GM12878 (cell line): ENCODE measurements around the gene MAFF. TPM values are rescaled to one million over a fixed set of nuclear protein-coding genes. Genes with fewer than 3 reads are reported as not detected.

ENCODE experiments used
- BACH1 ChIP-seq: fragments of 450-650 bp; IDR thresholded peaks from 2 replicates; pipeline ENCODE4 v1.6.1; 2017; ENCODE audit warnings: mild to moderate bottlenecking, borderline replicate concordance
- CBX5 ChIP-seq: sonication (generic); IDR thresholded peaks from 2 replicates; pipeline ENCODE4 v1.6.1; 2016; ENCODE audit warnings: low read depth, moderate library complexity, mild to moderate bottlenecking, inconsistent platforms
- CHD1 ChIP-seq: IDR thresholded peaks from 2 replicates; pipeline ENCODE4 v1.6.1; 2012; ENCODE audit warnings: low read depth, low read length, improper control_type of control experiment
- CREB1 ChIP-seq: IDR thresholded peaks from 2 replicates; pipeline ENCODE4 v1.6.1; 2012; ENCODE audit warnings: low read depth, mild to moderate bottlenecking, inconsistent platforms
- E2F8 ChIP-seq: fragments of 450-650 bp; IDR thresholded peaks from 2 replicates; pipeline ENCODE4 v1.6.1; 2018; ENCODE audit warnings: mild to moderate bottlenecking, low read depth, moderate library complexity; ENCODE audit not compliant: partially characterized antibody
- FOS ChIP-seq: IDR thresholded peaks from 3 replicates; pipeline ENCODE4 v1.6.1; 2011; ENCODE audit warnings: borderline replicate concordance; ENCODE audit not compliant: insufficient read length; ENCODE audit errors: extremely low read depth
- FOXM1 ChIP-seq: IDR thresholded peaks from 2 replicates; pipeline ENCODE4 v1.6.1; 2012; ENCODE audit warnings: low read depth, mild to moderate bottlenecking, inconsistent platforms, low read length, moderate library complexity
- GATAD2B ChIP-seq: fragments of 450-650 bp; conservative IDR thresholded peaks from 2 replicates; pipeline ENCODE4 v1.6.1; 2017; ENCODE audit warnings: low read depth, mild to moderate bottlenecking, moderate library complexity
- KAT2A ChIP-seq: conservative IDR thresholded peaks from 2 replicates; pipeline ENCODE4 v1.6.1; 2011; ENCODE audit warnings: low read depth, low read length; ENCODE audit not compliant: control insufficient read depth
- MEF2A ChIP-seq: IDR thresholded peaks from 2 replicates; pipeline ENCODE4 v1.6.1; 2011; ENCODE audit warnings: low read depth, mild to moderate bottlenecking, low read length, moderate library complexity; ENCODE audit not compliant: insufficient read depth
- PML ChIP-seq: IDR thresholded peaks from 2 replicates; pipeline ENCODE4 v1.6.1; 2012; ENCODE audit warnings: low read length, inconsistent platforms
- POU2F2 ChIP-seq: IDR thresholded peaks from 3 replicates; pipeline ENCODE4 v1.6.1; 2011; ENCODE audit warnings: low read depth, mild to moderate bottlenecking, low read length, borderline replicate concordance
- PRDM15 ChIP-seq: fragments of 450-650 bp; formaldehyde crosslinking; IDR thresholded peaks from 2 replicates; pipeline ENCODE4 v1.4.0; 2020; ENCODE audit warnings: mild to moderate bottlenecking, moderate library complexity
- SPI1 ChIP-seq: IDR thresholded peaks from 2 replicates; pipeline ENCODE4 v1.6.1; 2011; ENCODE audit warnings: low read depth, mild to moderate bottlenecking, low read length, moderate library complexity, borderline replicate concordance; ENCODE audit not compliant: insufficient read depth
- USF2 ChIP-seq: IDR thresholded peaks from 2 replicates; pipeline ENCODE4 v1.6.1; 2011; ENCODE audit warnings: low read depth, low read length, improper control_type of control experiment, borderline replicate concordance
- ZNF217 ChIP-seq: fragments of 450-650 bp; IDR thresholded peaks from 2 replicates; pipeline ENCODE4 v1.6.1; 2017; ENCODE audit warnings: antibody characterized with exemption, mild to moderate bottlenecking
- polyA plus RNA-seq, 11 experiments: library from polyadenylated mRNA; depleted of rRNA in 4 of 11; unstranded in 6 of 11; stranded (reverse) in 5 of 11; fragments of >200 nt; fragmentation: Nextera tagmentation in 4 of 11; fragmentation: Illumina TruSeq in 1 of 11; extraction: Ambion mirVana in 4 of 11; extraction: Trizol in 1 of 11; gene quantifications; 1 replicate in 1 of 11; 2 replicates in 10 of 11; pipeline versions ENCODE4 v1.2.1 to v1.2.3, GENCODE V29; 2011 to 2016; ENCODE audit warnings: inconsistent platforms in 2 of 11, missing spikeins in 2 of 11, low read depth in 1 of 11
- total RNA-seq, 4 experiments: library from RNA; depleted of rRNA in 3 of 4; stranded (reverse); fragments of >200 nt in 3 of 4; fragmentation: Illumina TruSeq in 1 of 4; extraction: Trizol in 1 of 4; gene quantifications; 2 replicates each; pipeline versions ENCODE4 v1.2.1 to v1.2.3, GENCODE V29; 2013 to 2021
- TF ChIP-seq, protein P1 (sequence below): IDR thresholded peaks from 2 replicates; pipeline ENCODE4 v1.6.1; 2012; ENCODE audit warnings: improper control_type of control experiment, low read depth, low read length; ENCODE audit not compliant: insufficient replicate concordance

MAFF gene
- total and polyA plus RNA-seq, 10 of the 15 experiments (the other 5 are each of a cell fraction or from before 2014, with no cell fraction given), result 0.22 to 2.3 (median 0.81) TPM; not detected in 1

GRCh38 chr22:38202437-38203089, 769 bp downstream of the MAFF start (continued):
- TF ChIP-seq, protein P1, sequence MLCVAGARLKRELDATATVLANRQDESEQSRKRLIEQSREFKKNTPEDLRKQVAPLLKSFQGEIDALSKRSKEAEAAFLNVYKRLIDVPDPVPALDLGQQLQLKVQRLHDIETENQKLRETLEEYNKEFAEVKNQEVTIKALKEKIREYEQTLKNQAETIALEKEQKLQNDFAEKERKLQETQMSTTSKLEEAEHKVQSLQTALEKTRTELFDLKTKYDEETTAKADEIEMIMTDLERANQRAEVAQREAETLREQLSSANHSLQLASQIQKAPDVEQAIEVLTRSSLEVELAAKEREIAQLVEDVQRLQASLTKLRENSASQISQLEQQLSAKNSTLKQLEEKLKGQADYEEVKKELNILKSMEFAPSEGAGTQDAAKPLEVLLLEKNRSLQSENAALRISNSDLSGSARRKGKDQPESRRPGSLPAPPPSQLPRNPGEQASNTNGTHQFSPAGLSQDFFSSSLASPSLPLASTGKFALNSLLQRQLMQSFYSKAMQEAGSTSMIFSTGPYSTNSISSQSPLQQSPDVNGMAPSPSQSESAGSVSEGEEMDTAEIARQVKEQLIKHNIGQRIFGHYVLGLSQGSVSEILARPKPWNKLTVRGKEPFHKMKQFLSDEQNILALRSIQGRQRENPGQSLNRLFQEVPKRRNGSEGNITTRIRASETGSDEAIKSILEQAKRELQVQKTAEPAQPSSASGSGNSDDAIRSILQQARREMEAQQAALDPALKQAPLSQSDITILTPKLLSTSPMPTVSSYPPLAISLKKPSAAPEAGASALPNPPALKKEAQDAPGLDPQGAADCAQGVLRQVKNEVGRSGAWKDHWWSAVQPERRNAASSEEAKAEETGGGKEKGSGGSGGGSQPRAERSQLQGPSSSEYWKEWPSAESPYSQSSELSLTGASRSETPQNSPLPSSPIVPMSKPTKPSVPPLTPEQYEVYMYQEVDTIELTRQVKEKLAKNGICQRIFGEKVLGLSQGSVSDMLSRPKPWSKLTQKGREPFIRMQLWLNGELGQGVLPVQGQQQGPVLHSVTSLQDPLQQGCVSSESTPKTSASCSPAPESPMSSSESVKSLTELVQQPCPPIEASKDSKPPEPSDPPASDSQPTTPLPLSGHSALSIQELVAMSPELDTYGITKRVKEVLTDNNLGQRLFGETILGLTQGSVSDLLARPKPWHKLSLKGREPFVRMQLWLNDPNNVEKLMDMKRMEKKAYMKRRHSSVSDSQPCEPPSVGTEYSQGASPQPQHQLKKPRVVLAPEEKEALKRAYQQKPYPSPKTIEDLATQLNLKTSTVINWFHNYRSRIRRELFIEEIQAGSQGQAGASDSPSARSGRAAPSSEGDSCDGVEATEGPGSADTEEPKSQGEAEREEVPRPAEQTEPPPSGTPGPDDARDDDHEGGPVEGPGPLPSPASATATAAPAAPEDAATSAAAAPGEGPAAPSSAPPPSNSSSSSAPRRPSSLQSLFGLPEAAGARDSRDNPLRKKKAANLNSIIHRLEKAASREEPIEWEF, result no peak
- TF ChIP-seq E2F8 (no peak), BACH1 (peak; percentile 47; the same call in 1 of the 2 replicates), ZNF217 (no peak), CREB1 (no peak), GATAD2B (peak; percentile 73; the same call in 1 of the 2 replicates), USF2 (peak; percentile 48), POU2F2 (no peak), CHD1 (no peak), FOS (no peak), FOXM1 (no peak), CBX5 (no peak), SPI1 (no peak), KAT2A (no peak), MEF2A (no peak), PML (no peak), PRDM15 (CRISPR knock-in tag) (no peak)
